ENCODE measurements around the gene ERO1B.
"Not testable (repeated sequence)": the region's sequence is repeated elsewhere in the genome, so short reads cannot be mapped to it uniquely, and the experiment has no call there.

ERO1B gene

GRCh38 chr1:236204656-236205055, 77.1 kb downstream of the ERO1B start:
- H3K27ac Mint-ChIP-seq = no peak overlapping the region
- H3K9me3 Mint-ChIP-seq = peaks cover 46% of the 10 kb centered on the region
- H3K4me1 Mint-ChIP-seq = no peaks in the 10 kb centered on the region
- no peak overlapping the region for H3K4me3 Mint-ChIP-seq
- H3K36me3 Mint-ChIP-seq (ENCODE audit: low read depth) = peaks cover 70% of the 10 kb centered on the region
- DNase-seq = no peak
- H3K27me3 Mint-ChIP-seq = no peaks in the 10 kb centered on the region
- no peak for ATAC-seq

GRCh38 chr1:236204039-236204438, 77.7 kb downstream of the ERO1B start:
- H3K27me3 Mint-ChIP-seq = no peaks in the 10 kb centered on the region
- ATAC-seq (no peak), DNase-seq (no peak)
- H3K4me3 Mint-ChIP-seq = no peak overlapping the region
- H3K27ac Mint-ChIP-seq = no peak overlapping the region
- H3K9me3 Mint-ChIP-seq = peaks cover 50% of the 10 kb centered on the region
- no peaks in the 10 kb centered on the region for H3K4me1 Mint-ChIP-seq
- H3K36me3 Mint-ChIP-seq (ENCODE audit: low read depth) = peaks cover 73% of the 10 kb centered on the region

DNA sequence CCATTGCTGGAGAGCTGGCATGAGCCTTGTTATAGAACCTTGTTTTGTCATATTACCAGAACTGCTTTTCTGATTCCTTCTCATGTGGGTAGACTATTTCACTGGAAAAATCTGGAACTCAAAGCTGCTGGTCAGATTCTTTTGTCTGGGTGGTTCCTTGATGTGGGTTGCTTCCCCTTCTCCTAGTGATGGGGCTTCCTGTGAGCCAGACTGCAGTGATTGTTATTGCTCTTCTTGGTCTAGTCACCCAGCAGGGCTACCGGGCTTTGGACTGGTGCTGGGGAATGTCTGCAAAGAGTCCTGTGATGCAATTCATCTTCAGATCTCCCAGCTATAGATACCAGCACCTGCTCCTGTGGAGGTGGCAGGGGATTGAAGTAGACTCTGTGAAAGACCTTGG, 80.0 kb downstream of the ERO1B start:
- DNase-seq (no peak), ATAC-seq (no peak)
- Mint-ChIP-seq H3K27me3 (no peaks in the 10 kb centered on the region), H3K4me3 (no peak overlapping the region), H3K4me1 (no peaks in the 10 kb centered on the region), H3K9me3 (peaks cover 64% of the 10 kb centered on the region), H3K27ac (no peak overlapping the region), H3K36me3 (ENCODE audit: low read depth) (peaks cover 82% of the 10 kb centered on the region)

- H3K4me3 Mint-ChIP-seq = no peak overlapping the region
- peaks cover 79% of the 10 kb centered on the region for H3K36me3 Mint-ChIP-seq (ENCODE audit: low read depth)
These were observed 80.8 kb downstream of the ERO1B start for GRCh38 chr1:236200925-236201324.

GRCh38 chr1:236193184-236193583, 88.6 kb downstream of the ERO1B start:
- no peak for ATAC-seq
- no peak overlapping the region for H3K27ac Mint-ChIP-seq
- H3K36me3 Mint-ChIP-seq (ENCODE audit: low read depth) = peaks cover 74% of the 10 kb centered on the region
- H3K9me3 Mint-ChIP-seq = peaks cover 59% of the 10 kb centered on the region
- H3K4me3 Mint-ChIP-seq = no peak overlapping the region
- DNase-seq = no peak
- no peaks in the 10 kb centered on the region for H3K27me3 Mint-ChIP-seq
- H3K4me1 Mint-ChIP-seq = no peaks in the 10 kb centered on the region

More at GRCh38 chr1:236200925-236201324, 80.8 kb downstream of the ERO1B start:
- DNase-seq (no peak), ATAC-seq (no peak)
- no peaks in the 10 kb centered on the region for H3K4me1 Mint-ChIP-seq
- no peak overlapping the region for H3K27ac Mint-ChIP-seq
- peaks cover 66% of the 10 kb centered on the region for H3K9me3 Mint-ChIP-seq
- H3K27me3 Mint-ChIP-seq = no peaks in the 10 kb centered on the region

DNA sequence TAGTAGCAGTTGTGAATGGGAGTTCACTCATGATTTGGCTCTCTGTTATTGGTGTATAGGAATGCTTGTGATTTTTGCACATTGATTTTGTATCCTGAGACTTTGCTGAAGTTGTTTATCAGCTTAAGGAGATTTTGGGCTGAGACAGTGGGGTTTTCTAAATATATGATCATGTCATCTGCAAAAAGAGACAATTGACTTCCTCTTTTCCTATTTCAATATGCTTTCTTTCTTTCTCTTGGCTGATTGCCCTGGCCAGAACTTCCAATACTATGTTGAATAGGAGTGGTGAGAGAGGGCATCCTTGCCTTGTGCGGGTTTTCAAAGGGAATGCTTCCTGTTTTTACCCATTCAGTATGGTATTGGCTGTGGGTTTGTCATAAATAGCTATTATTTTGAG, 93.7 kb downstream of the ERO1B start:
- H3K36me3 Mint-ChIP-seq (ENCODE audit: low read depth) = peaks cover 70% of the 10 kb centered on the region
- DNase-seq, H3K4me1 Mint-ChIP-seq: not testable (repeated sequence)

GRCh38 chr1:236186471-236186870, 95.3 kb downstream of the ERO1B start:
- H3K27me3 Mint-ChIP-seq, H3K4me1 Mint-ChIP-seq, DNase-seq, H3K27ac Mint-ChIP-seq, H3K4me3 Mint-ChIP-seq, ATAC-seq: not testable (repeated sequence)
- peaks cover 67% of the 10 kb centered on the region for H3K36me3 Mint-ChIP-seq (ENCODE audit: low read depth)
- H3K9me3 Mint-ChIP-seq = peaks cover 27% of the 10 kb centered on the region

More for the DNA sequence above, 93.7 kb downstream of the ERO1B start:
- not testable (repeated sequence) for ATAC-seq, H3K27me3 Mint-ChIP-seq, H3K27ac Mint-ChIP-seq, H3K4me3 Mint-ChIP-seq
- peaks cover 27% of the 10 kb centered on the region for H3K9me3 Mint-ChIP-seq

- H3K9me3 Mint-ChIP-seq = peaks cover 22% of the 10 kb centered on the region
- H3K4me1 Mint-ChIP-seq = peaks cover 1% of the 10 kb centered on the region
- no peak for DNase-seq
- H3K4me3 Mint-ChIP-seq = no peak overlapping the region
- H3K36me3 Mint-ChIP-seq (ENCODE audit: low read depth) = peaks cover 64% of the 10 kb centered on the region
- no peaks in the 10 kb centered on the region for H3K27me3 Mint-ChIP-seq
- no peak for ATAC-seq
- H3K27ac Mint-ChIP-seq = no peak overlapping the region
These were observed 96.1 kb downstream of the ERO1B start for GRCh38 chr1:236185687-236186086.

DNA sequence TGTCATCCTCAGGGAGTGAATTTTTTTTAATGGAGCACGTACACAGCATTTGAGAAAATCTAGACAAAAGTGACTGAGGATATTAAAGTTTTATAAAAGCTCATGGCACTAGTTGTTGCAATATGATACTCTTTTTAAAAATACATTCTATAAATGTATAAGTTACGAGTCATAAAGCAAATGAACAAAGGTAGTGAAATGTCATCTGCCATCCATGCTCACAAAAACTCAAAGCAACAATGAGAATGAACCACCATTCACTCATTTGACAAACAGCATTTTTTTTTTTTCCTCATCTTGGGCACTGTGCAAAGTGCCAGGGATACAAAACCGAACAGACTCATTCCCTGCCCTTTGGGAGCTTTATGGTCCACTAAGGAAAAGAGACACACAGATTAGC, 100.7 kb downstream of the ERO1B start:
- peaks cover 28% of the 10 kb centered on the region for H3K36me3 Mint-ChIP-seq (ENCODE audit: low read depth)
- no peak overlapping the region for H3K4me3 Mint-ChIP-seq
- no peak for ATAC-seq
- H3K9me3 Mint-ChIP-seq = no peaks in the 10 kb centered on the region
- no peak overlapping the region for H3K27ac Mint-ChIP-seq
- peaks cover 1% of the 10 kb centered on the region for H3K4me1 Mint-ChIP-seq
- no peaks in the 10 kb centered on the region for H3K27me3 Mint-ChIP-seq
- no peak for DNase-seq

DNA sequence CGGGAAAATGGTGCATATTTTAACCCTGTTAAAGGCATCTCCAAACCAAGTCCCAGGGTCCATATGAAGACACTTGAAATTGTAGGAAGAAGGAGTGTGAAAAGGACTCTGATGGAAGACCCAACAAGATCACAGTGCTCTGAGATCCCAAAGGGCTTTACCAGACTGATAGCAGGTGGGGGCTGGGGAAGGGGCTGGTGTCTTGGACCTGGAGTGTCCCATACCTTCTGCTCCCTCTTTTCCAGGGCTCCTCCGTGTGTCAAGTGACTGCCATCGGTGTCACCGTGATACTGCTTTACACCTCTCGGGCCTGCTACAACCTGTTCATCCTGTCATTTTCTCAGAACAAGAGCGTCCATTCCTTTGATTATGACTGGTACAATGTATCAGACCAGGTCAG, 102.1 kb downstream of the ERO1B start:
- DNase-seq = no peak
- Mint-ChIP-seq H3K4me3 (no peak overlapping the region), H3K36me3 (ENCODE audit: low read depth) (peaks cover 19% of the 10 kb centered on the region), H3K4me1 (peaks cover 4% of the 10 kb centered on the region), H3K27ac (no peak overlapping the region), H3K9me3 (no peaks in the 10 kb centered on the region), H3K27me3 (no peaks in the 10 kb centered on the region)
- no peak for ATAC-seq

DNA sequence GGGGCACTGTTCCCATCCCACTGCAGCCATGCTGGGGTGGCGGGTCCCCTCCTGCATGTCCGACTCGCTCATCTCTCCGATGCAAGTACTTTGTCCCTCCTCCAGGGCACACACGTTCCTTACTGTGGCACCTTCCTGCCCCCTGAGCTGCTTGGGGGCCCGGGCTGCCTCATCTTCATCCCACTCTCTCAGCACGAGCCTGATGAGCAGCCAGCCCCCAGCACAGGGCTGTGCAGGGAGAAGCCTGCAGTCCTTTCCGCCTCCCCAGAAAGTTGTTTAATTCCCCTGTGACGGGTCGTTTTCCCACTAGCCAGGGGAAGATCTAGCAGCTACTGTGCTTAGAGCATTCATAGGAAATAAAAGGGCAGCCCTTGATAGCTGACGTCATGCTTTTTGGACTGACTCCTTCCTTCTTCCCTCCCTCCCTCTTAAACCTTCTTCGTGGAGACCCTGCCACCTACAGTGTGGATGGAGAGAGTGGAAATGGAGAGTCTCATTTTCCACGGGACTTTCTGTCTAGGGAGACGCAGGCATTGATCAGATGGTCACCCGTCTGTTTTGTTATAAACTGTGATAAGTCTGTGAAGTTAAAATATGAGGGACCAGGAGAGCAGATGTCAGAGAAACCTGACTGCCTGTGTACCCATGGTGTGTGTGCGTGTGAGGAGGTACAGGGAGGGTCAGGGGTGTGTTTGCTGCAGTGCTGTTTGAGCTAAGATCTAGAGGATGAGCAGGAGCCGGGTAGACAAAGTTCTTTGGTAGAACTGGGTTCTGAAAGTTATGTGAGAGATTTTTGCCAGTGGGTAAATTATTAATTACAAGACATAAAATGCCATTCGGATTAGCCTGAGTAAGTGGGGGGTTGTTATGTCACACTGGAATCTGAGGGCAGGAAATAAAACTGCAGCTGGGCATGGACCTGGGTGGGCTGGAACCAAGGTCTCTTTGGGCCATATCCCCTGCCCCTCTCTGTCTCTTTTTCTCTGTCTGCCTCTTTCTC, 105.1 kb downstream of the ERO1B start:
- Mint-ChIP-seq H3K4me3 (no peak overlapping the region), H3K9me3 (no peaks in the 10 kb centered on the region), H3K4me1 (peaks cover 4% of the 10 kb centered on the region), H3K27me3 (no peaks in the 10 kb centered on the region), H3K27ac (no peak overlapping the region), H3K36me3 (ENCODE audit: low read depth) (peaks cover 10% of the 10 kb centered on the region)
- ATAC-seq (no peak), DNase-seq (no peak)

DNA sequence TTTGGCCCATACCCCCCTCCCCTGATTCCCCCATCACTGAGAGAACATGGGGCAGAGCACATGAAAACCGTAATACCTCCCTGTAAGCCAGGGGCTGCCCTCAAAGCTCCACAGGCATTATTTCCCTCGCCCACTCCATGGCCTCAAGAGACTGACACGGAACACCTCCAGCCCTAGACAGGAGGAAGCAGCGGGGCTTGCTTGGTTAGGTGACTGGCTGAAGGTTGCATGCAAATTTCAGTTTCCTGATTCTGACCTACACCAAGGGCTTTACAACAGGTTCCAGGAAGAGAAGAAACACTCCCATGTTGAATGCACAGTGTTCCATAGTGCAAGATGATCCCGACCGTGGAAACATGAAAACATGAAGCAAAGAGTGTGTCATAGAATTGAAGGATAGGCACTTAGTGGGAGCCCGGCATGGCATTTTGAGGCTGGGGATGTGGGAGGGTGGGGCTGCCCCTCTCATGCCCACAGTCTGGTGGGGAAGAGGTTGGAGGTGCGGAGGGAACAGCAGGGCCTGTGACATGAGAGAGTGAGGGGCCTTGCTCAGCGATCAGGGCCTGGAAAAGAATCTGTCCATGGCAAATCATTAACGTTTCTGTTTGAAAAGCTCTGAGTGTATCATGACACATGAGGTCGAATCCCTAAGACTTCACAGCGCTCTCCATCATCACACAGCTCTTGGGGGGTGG, 106.0 kb downstream of the ERO1B start:
- Mint-ChIP-seq H3K4me1 (peaks cover 4% of the 10 kb centered on the region), H3K36me3 (ENCODE audit: low read depth) (peaks cover 6% of the 10 kb centered on the region), H3K9me3 (no peaks in the 10 kb centered on the region), H3K4me3 (no peak overlapping the region), H3K27me3 (no peaks in the 10 kb centered on the region), H3K27ac (no peak overlapping the region)
- DNase-seq = no peak
- no peak for ATAC-seq

DNA sequence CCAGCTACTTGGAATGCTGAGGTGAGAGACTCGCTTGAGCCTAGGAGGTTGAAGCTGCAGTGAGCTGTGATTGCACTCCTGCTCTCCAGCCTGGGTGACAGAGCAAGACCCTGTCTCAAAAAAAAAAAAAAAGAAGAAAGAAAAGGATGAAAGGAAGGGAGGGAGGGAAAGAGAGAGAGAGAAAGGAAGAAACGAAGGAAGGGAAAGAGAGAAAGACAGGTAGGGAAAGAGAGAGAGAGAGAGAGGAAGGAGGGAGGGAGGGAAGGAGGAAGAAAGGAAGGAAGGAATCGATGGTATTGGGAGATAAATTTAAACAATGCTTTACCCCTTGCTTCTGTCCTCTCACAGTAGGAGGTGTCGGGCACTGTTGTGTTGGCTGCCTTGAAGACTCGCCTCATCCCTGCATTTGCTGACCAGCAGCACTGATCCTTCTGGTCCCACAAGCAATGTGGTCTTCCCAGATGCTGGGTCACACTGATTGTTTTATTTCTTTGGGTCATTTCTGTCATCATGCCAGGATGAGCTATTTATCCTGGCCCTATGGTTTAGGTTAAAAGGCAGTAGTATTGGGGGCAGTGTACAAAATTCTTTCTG, 108.5 kb downstream of the ERO1B start:
- H3K9me3 Mint-ChIP-seq = no peaks in the 10 kb centered on the region
- peaks cover 4% of the 10 kb centered on the region for H3K4me1 Mint-ChIP-seq
- no peak overlapping the region for H3K27ac Mint-ChIP-seq
- H3K36me3 Mint-ChIP-seq (ENCODE audit: low read depth) = peaks cover under 1% of the 10 kb centered on the region
- no peak overlapping the region for H3K4me3 Mint-ChIP-seq
- ATAC-seq (no peak), DNase-seq (no peak)
- H3K27me3 Mint-ChIP-seq = no peaks in the 10 kb centered on the region

DNA sequence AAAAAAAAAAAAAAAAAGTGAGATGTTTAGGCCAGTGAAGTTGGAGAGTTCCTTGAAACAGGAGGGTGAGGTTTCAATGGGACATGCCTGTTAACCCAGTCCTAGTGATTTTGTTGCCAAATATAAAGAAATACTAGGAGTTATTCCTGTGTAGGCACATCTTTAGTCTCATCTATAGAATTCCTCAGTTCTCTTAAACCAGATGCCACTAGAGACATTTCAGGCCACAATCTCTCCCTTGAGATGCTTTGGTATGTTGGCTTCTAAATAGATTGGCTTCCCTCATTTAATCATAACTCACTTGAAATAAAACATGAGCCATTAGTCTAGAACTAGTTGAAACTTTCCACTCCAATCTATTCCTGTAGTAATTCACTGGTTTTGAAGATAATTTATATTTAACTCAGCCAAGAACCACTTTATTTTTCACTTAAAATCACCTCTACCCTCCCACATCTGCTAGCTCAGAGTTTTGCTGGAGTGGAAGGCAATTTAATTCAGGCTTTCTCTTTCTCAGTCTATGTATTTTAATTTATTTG, 109.6 kb downstream of the ERO1B start:
- DNase-seq = no peak
- H3K27ac Mint-ChIP-seq = no peak overlapping the region
- H3K27me3 Mint-ChIP-seq = no peaks in the 10 kb centered on the region
- H3K4me1 Mint-ChIP-seq = peaks cover 4% of the 10 kb centered on the region
- ATAC-seq = no peak
- H3K9me3 Mint-ChIP-seq = no peaks in the 10 kb centered on the region
- no peak overlapping the region for H3K4me3 Mint-ChIP-seq
- no peaks in the 10 kb centered on the region for H3K36me3 Mint-ChIP-seq (ENCODE audit: low read depth)

All from activated naive CD8-positive, alpha-beta T cell treated with anti-CD3 and anti-CD28 coated beads, Interleukin-2, amount 50 U/mL, for 24 hours (primary cell).